HuH-7 (cell line): ENCODE results near the gene HABP2.

Experiments used
- DNase-seq: peaks from one replicate; pipeline ENCODE4 v3.0.0; 2011; ENCODE audit warnings: low spot score

HABP2 gene

GRCh38 chr10:113557903-113558321, 5.1 kb downstream of the HABP2 start:
- no peak for DNase-seq

- DNase-seq: no peak
Observed at GRCh38 chr10:113560071-113560470, 7.2 kb downstream of the HABP2 start.

GRCh38 chr10:113561214-113561613, 8.4 kb downstream of the HABP2 start:
- no peak for DNase-seq

- DNase-seq: no peak
Observed at GRCh38 chr10:113562069-113562468, 9.2 kb downstream of the HABP2 start.

- no peak for DNase-seq
Observed at GRCh38 chr10:113562704-113563103, 9.9 kb downstream of the HABP2 start.

- peak; percentile 75 for DNase-seq
Observed at GRCh38 chr10:113563306-113564088, 10.6 kb downstream of the HABP2 start.

- no peak for DNase-seq
Observed at GRCh38 chr10:113565364-113565763, 12.5 kb downstream of the HABP2 start.

GRCh38 chr10:113566888-113567287, 14.0 kb downstream of the HABP2 start:
- DNase-seq: no peak

GRCh38 chr10:113569576-113569975, 16.7 kb downstream of the HABP2 start:
- no peak for DNase-seq

GRCh38 chr10:113572520-113573290, 19.9 kb downstream of the HABP2 start:
- no peak for DNase-seq

GRCh38 chr10:113573368-113573767, 20.5 kb downstream of the HABP2 start:
- no peak for DNase-seq

GRCh38 chr10:113576852-113577251, 24.0 kb downstream of the HABP2 start:
- peak; percentile 42 for DNase-seq

- no peak for DNase-seq
Observed at GRCh38 chr10:113578773-113579172, 25.9 kb downstream of the HABP2 start.

- DNase-seq: no peak
Observed at GRCh38 chr10:113581092-113581491, 28.2 kb downstream of the HABP2 start.

- no peak for DNase-seq
Observed at GRCh38 chr10:113583571-113583970, 30.7 kb downstream of the HABP2 start.

GRCh38 chr10:113585949-113586348, 33.1 kb downstream of the HABP2 start:
- DNase-seq: peak; percentile 21

- DNase-seq: peak; percentile 32
Observed at GRCh38 chr10:113589201-113589770, 36.4 kb downstream of the HABP2 start.

- no peak for DNase-seq
Observed at GRCh38 chr10:113590581-113590980, 37.7 kb downstream of the HABP2 start.

GRCh38 chr10:113592380-113592779, 39.5 kb downstream of the HABP2 start:
- no peak for DNase-seq

GRCh38 chr10:113594652-113595051, 41.8 kb downstream of the HABP2 start:
- DNase-seq: no peak

- DNase-seq: no peak
Observed at GRCh38 chr10:113600569-113600968, 47.7 kb downstream of the HABP2 start.

GRCh38 chr10:113603057-113603777, 50.4 kb downstream of the HABP2 start:
- DNase-seq: no peak
